Uterus (tissue), 4 donors: ENCODE results near the gene SVIL. TPM values are rescaled to one million over a fixed set of nuclear protein-coding genes. Genes with fewer than 3 reads are reported as not detected.
A peak's percentile ranks its signal among the peaks of the same experiment; 100 is the strongest.

Experiments used
- DNase-seq, 2 donors: peaks; one replicate each; pipeline ENCODE4 v3.0.0-alpha.2; 2019 to 2020
- H3K27ac ChIP-seq, 2 donors: fragments of 200-600 bp; sonication (generic); 1 replicate in 1 of 2; 2 replicates in 1 of 2; pipeline ENCODE4 v1.5.1; 2016 to 2018
- H3K27me3 ChIP-seq, 2 donors: fragments of 200-600 bp; sonication (generic); one replicate each; pipeline ENCODE4 v1.5.1; 2018 to 2019; ENCODE audit warnings: control low read depth in 1 of 2
- H3K36me3 ChIP-seq, 2 donors: fragments of 200-600 bp; sonication (generic); one replicate each; pipeline ENCODE4 v1.5.1; 2019; ENCODE audit warnings: control low read depth in 1 of 2
- H3K4me1 ChIP-seq, 2 donors: fragments of 200-600 bp; sonication (generic); one replicate each; pipeline ENCODE4 v1.5.1; 2018 to 2019; ENCODE audit warnings: control low read depth in 1 of 2
- H3K4me3 ChIP-seq, 2 donors: fragments of 200-600 bp; sonication (generic); 1 replicate in 1 of 2; 2 replicates in 1 of 2; pipeline ENCODE4 v1.5.1; 2018 to 2019; ENCODE audit warnings: mild to moderate bottlenecking in 1 of 2
- H3K9me3 ChIP-seq, 2 donors: fragments of 200-600 bp; sonication (generic); one replicate each; pipeline ENCODE4 v1.5.1; 2019; ENCODE audit warnings: control low read depth in 1 of 2
- CTCF ChIP-seq, 4 experiments: fragments of 200-600 bp in 2 of 4; fragments of 450-650 bp in 2 of 4; sonication (generic) in 2 of 4; IDR thresholded peaks; one replicate each; pipeline ENCODE4 v1.5.1; 2016 to 2019; ENCODE audit warnings: antibody characterized with exemption in 4 of 4, mild to moderate bottlenecking in 2 of 4, moderate library complexity in 1 of 4
- POLR2A ChIP-seq, 2 donors: fragments of 450-650 bp; IDR thresholded peaks; one replicate each; pipeline ENCODE4 v1.6.1; 2016; ENCODE audit warnings: antibody characterized with exemption in 2 of 2, mild to moderate bottlenecking in 1 of 2, moderate library complexity in 1 of 2
- intact Hi-C: fragments of 100-400 bp; cut with DNase I; formaldehyde crosslinking; loops from one replicate; pipeline ENCODE4 v1.15.1; 2023; ENCODE audit warnings: low total_unique reads
- total RNA-seq, 4 donors: library from RNA; depleted of rRNA in 3 of 4; stranded (reverse); fragments of >200 nt in 3 of 4; gene quantifications; one replicate each; pipeline versions ENCODE4 v1.1.0 to v1.2.4, GENCODE V29; 2014 to 2023
- donor health status: DM: yes; HTN: yes; CAD: no.

The SVIL gene
- total RNA-seq, 4 donors from 2014 or later: 108 to 316 (median 209) TPM

DNA sequence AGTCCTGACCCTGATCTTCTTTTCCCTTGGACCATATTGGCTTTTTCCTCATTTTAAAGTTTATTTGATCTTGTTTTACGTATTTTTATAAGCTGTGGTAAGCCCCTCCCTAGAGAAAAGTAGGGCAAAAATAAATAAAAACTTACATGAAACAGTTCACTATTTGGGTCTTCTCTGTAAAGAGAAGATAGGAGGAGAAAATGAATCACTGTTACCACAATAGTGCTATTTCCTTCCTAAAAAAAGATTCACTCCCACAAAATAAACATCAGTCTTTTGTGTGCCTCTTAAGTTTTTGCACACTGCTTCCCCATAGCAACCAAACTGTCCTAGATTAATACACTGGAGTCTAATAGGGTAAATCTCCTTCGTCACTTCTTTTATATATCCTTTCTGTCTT, 1.4 kb upstream of the SVIL start:
- Histone ChIP-seq H3K4me3 (no peak overlapping the region), H3K4me1 (peaks cover 6 to 9% of the 10 kb centered on the region in 2 donors), H3K27me3 (no peaks in the 10 kb centered on the region), H3K9me3 (no peaks in the 10 kb centered on the region), H3K36me3 (no peaks in the 10 kb centered on the region), H3K27ac (peak overlapping the region; percentile 88 to 97)
- TF ChIP-seq POLR2A (IDR thresholded peaks at IDR 0.05) (no peak), CTCF (IDR thresholded peaks at IDR 0.05) (peak in 1 of 4 experiments; percentile 2)
- intact Hi-C loops: no loop called here
- DNase-seq: no peak

DNA sequence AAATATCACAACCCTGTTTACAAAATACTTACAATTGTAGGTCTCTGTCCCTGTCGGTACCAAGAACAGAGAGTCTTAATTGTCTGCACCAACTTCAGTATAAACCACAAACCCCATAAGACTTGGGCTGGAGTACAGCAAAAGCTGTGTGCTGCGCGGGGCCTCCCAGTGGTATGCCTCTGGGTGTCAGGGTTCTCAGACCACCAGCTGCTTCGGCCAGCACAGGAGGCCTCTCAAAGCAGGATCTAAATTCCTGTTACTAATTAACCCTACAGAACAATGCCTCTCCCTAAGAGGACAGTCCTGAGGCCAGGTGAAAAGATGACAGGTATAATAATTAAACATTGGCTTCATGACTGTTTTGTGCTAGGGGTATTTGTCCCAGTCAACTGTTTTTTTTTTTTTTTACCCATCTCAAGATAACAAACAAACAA, 957 bp upstream of the SVIL start:
- intact Hi-C loops: no loop called here
- TF ChIP-seq POLR2A (IDR thresholded peaks at IDR 0.05) (no peak), CTCF (IDR thresholded peaks at IDR 0.05) (no peak)
- Histone ChIP-seq H3K4me3 (no peak overlapping the region), H3K27ac (peak overlapping the region; percentile 88 to 97), H3K27me3 (no peaks in the 10 kb centered on the region), H3K36me3 (no peaks in the 10 kb centered on the region), H3K4me1 (peaks cover 6 to 9% of the 10 kb centered on the region in 2 donors), H3K9me3 (no peaks in the 10 kb centered on the region)
- no peak for DNase-seq

DNA sequence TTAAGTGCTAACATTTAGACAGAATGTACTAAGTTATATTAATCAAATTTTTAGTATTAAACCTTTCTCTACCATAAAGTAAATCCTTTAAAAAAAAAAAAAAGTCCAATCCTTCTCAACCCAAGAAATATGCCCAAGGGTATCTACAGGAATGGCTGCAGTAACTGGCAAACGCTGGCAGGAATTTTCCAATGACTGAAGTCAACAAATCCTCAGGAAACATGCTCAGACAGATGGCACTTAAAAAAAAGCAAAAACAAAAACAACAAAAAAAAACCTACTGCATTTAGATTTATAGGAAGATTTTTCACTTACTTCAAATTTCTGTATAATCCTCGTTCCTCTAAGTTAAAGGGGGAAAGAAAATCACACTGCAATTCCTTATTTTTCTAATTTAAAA, 666 bp downstream of the SVIL start:
- Histone ChIP-seq H3K4me1 (peaks cover 6 to 9% of the 10 kb centered on the region in 2 donors), H3K9me3 (no peaks in the 10 kb centered on the region), H3K27me3 (no peaks in the 10 kb centered on the region), H3K4me3 (peak overlapping the region; percentile 27 to 41), H3K27ac (peak overlapping the region; percentile 88 to 97), H3K36me3 (no peaks in the 10 kb centered on the region)
- no peak for DNase-seq
- intact Hi-C loops: no loop called here
- TF ChIP-seq CTCF (IDR thresholded peaks at IDR 0.05): no peak
- TF ChIP-seq POLR2A (IDR thresholded peaks at IDR 0.05): no peak

- TF ChIP-seq POLR2A (IDR thresholded peaks at IDR 0.05): no peak
- TF ChIP-seq CTCF (IDR thresholded peaks at IDR 0.05): no peak
- intact Hi-C loops: no loop called here
- Histone ChIP-seq H3K27me3 (no peaks in the 10 kb centered on the region), H3K36me3 (no peaks in the 10 kb centered on the region), H3K27ac (peak overlapping the region; percentile 88 to 97), H3K9me3 (no peaks in the 10 kb centered on the region), H3K4me1 (peaks cover 9 to 18% of the 10 kb centered on the region in 2 donors), H3K4me3 (peak overlapping the region; percentile 7 to 41)
- DNase-seq: no peak
Observed at GRCh38 chr10:29631049-29631339, 3.8 kb downstream of the SVIL start.

- Histone ChIP-seq H3K4me3 (peak overlapping the region; percentile 7 to 41), H3K36me3 (no peaks in the 10 kb centered on the region), H3K4me1 (peaks cover 8 to 18% of the 10 kb centered on the region in 2 donors), H3K27ac (peak overlapping the region; percentile 88 to 97), H3K27me3 (no peaks in the 10 kb centered on the region), H3K9me3 (no peaks in the 10 kb centered on the region)
- no peak for DNase-seq
- TF ChIP-seq CTCF (IDR thresholded peaks at IDR 0.05) (no peak), POLR2A (IDR thresholded peaks at IDR 0.05) (no peak)
- intact Hi-C loops: no loop called here
Observed at GRCh38 chr10:29630205-29631048, 4.3 kb downstream of the SVIL start.
